ENCODE results near the gene B3GNT4. TPM values are rescaled to one million over a fixed set of nuclear protein-coding genes. Genes with fewer than 3 reads are reported as not detected.

B3GNT4 gene
- total RNA-seq, 1 experiment from 2014 or later: 2.8 TPM

- CTCF ChIA-PET: no interaction called here
- POLR2A ChIA-PET (ENCODE audit: unreplicated experiment): no interaction called here
Measured at GRCh38 chr12:122206976-122207375, 3.5 kb downstream of the B3GNT4 start.

GRCh38 chr12:122207391-122207790, 3.9 kb downstream of the B3GNT4 start:
- Histone ChIP-seq H4K20me1 (ENCODE audit: insufficient read depth) (no peaks in the 10 kb centered on the region), H2AFZ (no peak overlapping the region), H3K4me2 (no peak overlapping the region), H3K4me3 (no peak overlapping the region), H3F3A (ENCODE audit: insufficient read depth, low read depth) (peaks cover 29% of the 10 kb centered on the region; the same call in 1 of the 2 replicates), H3K4me1 (replicated peaks; ENCODE audit: insufficient read depth) (peaks cover 6% of the 10 kb centered on the region; the same call in 1 of the 2 replicates), H3K9me2 (ENCODE audit: insufficient read depth) (no peaks in the 10 kb centered on the region), H3K9me3 (ENCODE audit: insufficient read depth, low read depth) (no peaks in the 10 kb centered on the region), H3K27ac (no peak overlapping the region), H3K36me3 (ENCODE audit: low read depth) (peaks cover 7% of the 10 kb centered on the region; the same call in 1 of the 2 replicates), H3K79me2 (ENCODE audit: low read depth) (no peaks in the 10 kb centered on the region), H3K27me3 (ENCODE audit: insufficient read depth, low read depth) (no peaks in the 10 kb centered on the region)
- no TSS peak for BruUV-seq (replicated peaks)
- ChIA-PET POLR2A (ENCODE audit: unreplicated experiment) (interaction anchor here (0.6 kb wide), 1 partner anchor 18 kb away, joined by 6 read pairs; the partner anchor contains the start of gene DIABLO), CTCF (no interaction called here)
- TF ChIP-seq CTCF (conservative IDR thresholded peaks at IDR 0.05): no peak
- no peak for TF ChIP-seq EZH2 (IDR thresholded peaks at IDR 0.05; ENCODE audit: low read depth)
- no peak for DNase-seq
- intact Hi-C loops (cut with micrococcal nuclease; ENCODE audit: unreplicated experiment): no loop called here

More at GRCh38 chr12:122206976-122207375, 3.5 kb downstream of the B3GNT4 start:
- no peak for DNase-seq
- Histone ChIP-seq H4K20me1 (ENCODE audit: insufficient read depth) (no peaks in the 10 kb centered on the region), H2AFZ (no peak overlapping the region), H3K27ac (no peak overlapping the region), H3K36me3 (ENCODE audit: low read depth) (peaks cover 4% of the 10 kb centered on the region; the same call in 1 of the 2 replicates), H3K4me2 (no peak overlapping the region), H3K9me3 (ENCODE audit: insufficient read depth, low read depth) (no peaks in the 10 kb centered on the region), H3F3A (ENCODE audit: insufficient read depth, low read depth) (peaks cover 29% of the 10 kb centered on the region; the same call in 1 of the 2 replicates), H3K4me3 (no peak overlapping the region), H3K27me3 (ENCODE audit: insufficient read depth, low read depth) (no peaks in the 10 kb centered on the region), H3K79me2 (ENCODE audit: low read depth) (no peaks in the 10 kb centered on the region), H3K4me1 (replicated peaks; ENCODE audit: insufficient read depth) (peaks cover 6% of the 10 kb centered on the region; the same call in 1 of the 2 replicates), H3K9me2 (ENCODE audit: insufficient read depth) (no peaks in the 10 kb centered on the region)
- BruUV-seq (replicated peaks): no TSS peak
- TF ChIP-seq EZH2 (IDR thresholded peaks at IDR 0.05; ENCODE audit: low read depth): no peak
- intact Hi-C loops (cut with micrococcal nuclease; ENCODE audit: unreplicated experiment): no loop called here

GRCh38 chr12:122208073-122208820, 4.7 kb downstream of the B3GNT4 start:
- Histone ChIP-seq H3K36me3 (ENCODE audit: low read depth) (peaks cover 7% of the 10 kb centered on the region; the same call in 1 of the 2 replicates), H3F3A (ENCODE audit: insufficient read depth, low read depth) (peaks cover 29% of the 10 kb centered on the region; the same call in 1 of the 2 replicates), H3K4me2 (no peak overlapping the region), H3K9me3 (ENCODE audit: insufficient read depth, low read depth) (no peaks in the 10 kb centered on the region), H3K9me2 (ENCODE audit: insufficient read depth) (no peaks in the 10 kb centered on the region), H3K27ac (no peak overlapping the region), H2AFZ (no peak overlapping the region), H3K4me1 (replicated peaks; ENCODE audit: insufficient read depth) (no peaks in the 10 kb centered on the region), H3K79me2 (ENCODE audit: low read depth) (no peaks in the 10 kb centered on the region), H3K27me3 (ENCODE audit: insufficient read depth, low read depth) (no peaks in the 10 kb centered on the region), H4K20me1 (ENCODE audit: insufficient read depth) (no peaks in the 10 kb centered on the region), H3K4me3 (no peak overlapping the region)
- no peak for DNase-seq
- TF ChIP-seq EZH2 (IDR thresholded peaks at IDR 0.05; ENCODE audit: low read depth): no peak
- no peak for TF ChIP-seq CTCF (conservative IDR thresholded peaks at IDR 0.05)
- intact Hi-C loops (cut with micrococcal nuclease; ENCODE audit: unreplicated experiment): no loop called here
- BruUV-seq (replicated peaks): TSS peak; percentile 3
- POLR2A ChIA-PET (ENCODE audit: unreplicated experiment): interaction anchor here (0.7 kb wide), 1 partner anchor 544 kb away, joined by 5 read pairs; the partner anchor contains the start of gene DENR
- CTCF ChIA-PET: no interaction called here
